Stimulated activated naive B cell treated with anti-CD40 and anti-IgM and Interleukin-4, amounts not matched to agents 10 μg/mL and 1 μg/mL and 100 μg/mL, for 72 hours (primary cell): ENCODE results near the gene PTPN7.
"Not testable (repeated sequence)": the region's sequence is repeated elsewhere in the genome, so short reads cannot be mapped to it uniquely, and the experiment has no call there.

Experiments used
- ATAC-seq, 2 donors: fragments of 150-1000 bp; cut with Tn5 transposase; replicated peaks; 2 replicates each; pipeline ENCODE4 v1.10.0; 2021; ENCODE audit warnings: moderate library complexity in 1 of 2
- DNase-seq: peaks from one replicate; pipeline ENCODE4 v3.0.0; 2021
- H3K27ac Mint-ChIP-seq: one replicate; pipeline ENCODE4 v1.8.0; 2022; ENCODE audit warnings: mild to moderate bottlenecking, mixed read lengths
- H3K27me3 Mint-ChIP-seq, 2 donors: one replicate each; pipeline ENCODE4 v1.8.0; 2022; ENCODE audit warnings: mixed read lengths in 2 of 2
- H3K36me3 Mint-ChIP-seq, 2 donors: one replicate each; pipeline ENCODE4 v1.8.0; 2022; ENCODE audit warnings: mixed read lengths in 2 of 2, mild to moderate bottlenecking in 1 of 2
- H3K4me1 Mint-ChIP-seq, 2 donors: one replicate each; pipeline ENCODE4 v1.8.0; 2022; ENCODE audit warnings: mixed read lengths in 2 of 2, mild to moderate bottlenecking in 1 of 2
- H3K4me3 Mint-ChIP-seq, 2 donors: one replicate each; pipeline ENCODE4 v1.8.0; 2022; ENCODE audit warnings: mild to moderate bottlenecking in 2 of 2, mixed read lengths in 2 of 2, moderate library complexity in 1 of 2
- H3K9me3 Mint-ChIP-seq, 2 donors: one replicate each; pipeline ENCODE4 v1.8.0; 2022; ENCODE audit warnings: mixed read lengths in 2 of 2, mild to moderate bottlenecking in 1 of 2

The PTPN7 gene

DNA sequence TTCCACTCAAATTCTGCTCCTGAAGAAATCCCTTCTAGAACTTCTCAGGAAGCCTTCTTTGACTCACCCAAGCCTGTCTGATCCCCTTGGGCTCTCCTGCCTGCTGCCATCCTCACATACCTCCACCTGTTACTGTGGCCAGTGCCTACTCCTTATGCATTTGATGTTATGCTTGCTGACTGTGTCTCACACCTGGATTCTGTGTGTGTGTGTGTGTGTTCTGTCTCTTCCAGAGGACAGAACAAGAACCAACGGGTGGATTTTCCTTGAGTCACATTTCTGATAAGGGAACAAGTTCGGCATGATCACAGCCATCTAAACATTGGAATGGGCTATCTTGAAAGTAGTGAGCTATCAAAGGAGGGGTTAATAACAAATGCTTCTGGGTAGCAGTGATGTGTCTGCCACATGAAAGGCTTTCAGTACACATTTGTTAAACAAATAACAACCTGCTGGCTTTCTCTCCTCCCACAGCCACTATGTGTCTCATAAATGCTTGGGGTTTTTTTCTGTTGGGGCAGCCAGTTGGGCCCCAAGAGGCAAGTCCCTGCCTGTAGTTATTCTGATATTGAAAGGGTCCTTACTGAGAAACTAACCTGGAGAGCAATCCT is 46.6 kb downstream of the PTPN7 start:
- no peaks in the 10 kb centered on the region for H3K9me3 Mint-ChIP-seq
- DNase-seq (no peak), ATAC-seq (no peak)
- no peak overlapping the region for H3K4me3 Mint-ChIP-seq
- peaks cover 0 to 6% of the 10 kb centered on the region in 2 donors for H3K27me3 Mint-ChIP-seq
- H3K4me1 Mint-ChIP-seq, result no peaks in the 10 kb centered on the region
- no peak overlapping the region for H3K27ac Mint-ChIP-seq
- no peaks in the 10 kb centered on the region for H3K36me3 Mint-ChIP-seq

- Mint-ChIP-seq H3K36me3 (no peaks in the 10 kb centered on the region), H3K9me3 (no peaks in the 10 kb centered on the region), H3K4me3 (no peak overlapping the region), H3K4me1 (no peaks in the 10 kb centered on the region), H3K27me3 (peaks cover 0 to 6% of the 10 kb centered on the region in 2 donors), H3K27ac (no peak overlapping the region)
- ATAC-seq (no peak), DNase-seq (no peak)
These were observed 47.3 kb downstream of the PTPN7 start for GRCh38 chr1:202112859-202113689.

DNA sequence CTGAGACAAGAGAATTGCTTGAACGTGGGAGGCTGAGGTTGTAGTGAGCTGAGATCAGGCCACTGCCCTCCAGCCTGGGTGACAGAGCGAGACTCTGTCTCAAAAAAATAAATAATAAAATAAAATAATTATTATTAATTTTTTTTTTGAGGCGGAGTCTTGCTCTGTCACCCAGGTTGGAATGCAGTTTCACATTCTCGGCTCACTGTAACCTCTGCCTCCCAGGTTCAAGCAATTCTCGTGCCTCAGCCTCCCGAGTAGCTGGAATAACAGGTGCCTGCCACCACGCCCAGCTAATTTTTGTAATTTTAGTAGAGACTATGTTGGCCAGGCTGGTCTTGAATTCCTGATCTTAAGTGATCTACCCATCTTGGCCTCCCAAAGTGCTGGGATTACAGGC is 48.8 kb downstream of the PTPN7 start:
- not testable (repeated sequence) for H3K9me3 Mint-ChIP-seq, ATAC-seq, H3K27ac Mint-ChIP-seq, H3K4me1 Mint-ChIP-seq, DNase-seq, H3K27me3 Mint-ChIP-seq, H3K4me3 Mint-ChIP-seq, H3K36me3 Mint-ChIP-seq

- Mint-ChIP-seq H3K9me3 (no peaks in the 10 kb centered on the region), H3K27me3 (peaks cover 0 to 6% of the 10 kb centered on the region in 2 donors), H3K27ac (no peak overlapping the region), H3K36me3 (no peaks in the 10 kb centered on the region), H3K4me3 (no peak overlapping the region), H3K4me1 (no peaks in the 10 kb centered on the region)
- DNase-seq (no peak), ATAC-seq (no peak)
These were observed 49.4 kb downstream of the PTPN7 start for GRCh38 chr1:202110977-202111376.

DNA sequence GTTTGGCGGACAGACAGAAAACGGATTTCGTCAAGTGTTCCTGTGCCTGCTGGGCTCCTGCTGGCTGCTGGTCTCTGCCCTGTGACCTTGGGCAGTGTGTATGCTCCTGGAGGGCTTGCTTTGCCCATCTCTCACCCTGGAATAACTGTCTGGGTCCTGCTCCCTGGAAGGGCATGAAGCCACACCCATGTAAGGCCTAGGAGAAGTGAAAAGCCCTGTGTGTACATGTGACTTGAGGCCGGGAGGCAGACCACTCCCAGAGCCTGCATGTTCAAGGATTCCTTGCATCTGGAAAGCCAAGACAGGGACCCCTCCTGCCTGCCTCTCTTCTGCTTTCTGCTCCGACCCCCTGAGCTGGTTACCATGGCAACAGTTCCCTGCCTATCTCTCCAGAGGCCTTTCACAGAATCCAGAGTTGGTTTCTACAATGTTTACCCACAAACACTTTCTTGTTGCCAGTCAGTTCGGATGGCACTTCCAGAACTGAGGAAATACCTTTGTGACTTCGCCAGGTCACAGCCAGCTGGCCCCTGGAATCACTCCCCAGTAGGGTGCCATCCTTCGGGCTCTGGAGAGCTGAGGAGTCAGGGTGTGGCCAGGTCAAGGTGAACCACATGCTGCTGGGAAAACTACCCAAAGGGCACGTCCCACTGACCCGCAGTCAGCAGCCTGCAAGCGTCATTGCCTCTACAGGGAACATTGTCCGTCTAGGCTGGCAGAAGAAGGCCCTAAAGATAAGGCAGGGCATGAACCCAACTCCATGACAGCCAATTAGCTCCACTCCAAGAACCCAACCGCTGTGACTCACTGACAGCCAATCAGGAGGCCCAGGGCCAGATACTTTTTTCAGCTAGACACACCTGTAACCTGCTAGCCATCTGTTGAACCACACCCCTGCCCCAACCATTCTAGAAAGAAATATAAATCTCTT is 52.3 kb downstream of the PTPN7 start:
- Mint-ChIP-seq H3K9me3 (no peaks in the 10 kb centered on the region), H3K4me3 (no peak overlapping the region), H3K27me3 (peaks cover 0 to 3% of the 10 kb centered on the region in 2 donors), H3K4me1 (no peaks in the 10 kb centered on the region), H3K36me3 (no peaks in the 10 kb centered on the region), H3K27ac (no peak overlapping the region)
- DNase-seq, result no peak
- ATAC-seq, result no peak

DNA sequence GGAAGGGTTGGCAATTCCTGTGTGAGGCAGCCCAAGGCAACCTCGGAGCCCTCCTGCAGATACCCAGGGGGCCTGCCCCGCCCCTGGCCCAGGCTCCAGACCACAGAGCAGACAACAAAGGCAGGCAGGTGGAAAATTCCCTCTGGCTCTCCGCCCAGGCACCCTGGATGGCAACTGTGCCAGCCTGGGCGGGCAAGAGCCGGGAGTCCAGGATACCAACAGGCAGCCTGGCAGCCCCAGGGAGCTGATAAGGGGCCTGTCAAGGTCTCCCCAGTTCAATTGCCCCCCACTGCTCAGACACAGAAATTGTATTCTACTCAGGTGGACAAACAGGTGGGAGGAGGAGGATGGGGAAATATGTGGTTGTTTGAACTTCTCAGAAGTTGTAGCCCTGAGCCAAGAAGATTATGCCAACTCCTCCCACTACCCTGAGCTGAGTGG is 53.1 kb downstream of the PTPN7 start:
- Mint-ChIP-seq H3K27ac (no peak overlapping the region), H3K36me3 (no peaks in the 10 kb centered on the region), H3K9me3 (no peaks in the 10 kb centered on the region), H3K27me3 (peaks cover 0 to 3% of the 10 kb centered on the region in 2 donors), H3K4me3 (no peak overlapping the region), H3K4me1 (no peaks in the 10 kb centered on the region)
- no peak for ATAC-seq
- no peak for DNase-seq

- no peak for ATAC-seq
- DNase-seq, result no peak
- Mint-ChIP-seq H3K4me1 (no peaks in the 10 kb centered on the region), H3K36me3 (no peaks in the 10 kb centered on the region), H3K9me3 (no peaks in the 10 kb centered on the region), H3K4me3 (no peak overlapping the region), H3K27ac (no peak overlapping the region), H3K27me3 (peaks cover 0 to 4% of the 10 kb centered on the region in 2 donors)
These were observed 53.8 kb downstream of the PTPN7 start for GRCh38 chr1:202106340-202107254.

- no peaks in the 10 kb centered on the region for H3K9me3 Mint-ChIP-seq
- no peak overlapping the region for H3K27ac Mint-ChIP-seq
- no peaks in the 10 kb centered on the region for H3K36me3 Mint-ChIP-seq
- ATAC-seq, result no peak
- DNase-seq, result no peak
- no peaks in the 10 kb centered on the region for H3K4me1 Mint-ChIP-seq
- peaks cover 0 to 9% of the 10 kb centered on the region in 2 donors for H3K27me3 Mint-ChIP-seq
- no peak overlapping the region for H3K4me3 Mint-ChIP-seq
These were observed 54.6 kb downstream of the PTPN7 start for GRCh38 chr1:202105571-202106339.

GRCh38 chr1:202104073-202104472 is 56.3 kb downstream of the PTPN7 start:
- Mint-ChIP-seq H3K27ac (no peak overlapping the region), H3K4me3 (no peak overlapping the region), H3K36me3 (no peaks in the 10 kb centered on the region), H3K4me1 (no peaks in the 10 kb centered on the region), H3K27me3 (peaks cover 0 to 9% of the 10 kb centered on the region in 2 donors), H3K9me3 (no peaks in the 10 kb centered on the region)
- ATAC-seq (no peak), DNase-seq (no peak)

DNA sequence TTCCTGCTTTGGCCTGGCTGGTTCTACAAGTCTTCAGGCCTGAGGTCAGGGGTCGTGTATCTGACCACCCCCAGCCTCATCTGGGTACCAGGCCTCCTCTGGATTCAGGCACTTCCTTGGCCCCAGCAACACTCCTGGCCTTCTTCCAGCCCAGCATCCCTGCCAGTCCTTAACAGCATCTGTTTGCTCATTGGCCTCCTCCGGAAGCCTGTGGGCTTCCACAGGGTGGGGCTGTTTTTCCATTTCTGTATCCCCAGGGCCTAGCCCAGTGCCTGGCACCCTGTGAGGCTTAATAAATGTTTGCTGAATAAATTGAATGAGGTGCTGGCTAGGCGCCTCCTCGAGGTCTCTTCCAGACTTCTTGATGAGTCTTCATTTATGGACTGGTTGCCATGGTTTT is 59.2 kb downstream of the PTPN7 start:
- H3K27me3 Mint-ChIP-seq, result peaks cover 0 to 9% of the 10 kb centered on the region in 2 donors
- H3K36me3 Mint-ChIP-seq, result no peaks in the 10 kb centered on the region
- H3K4me1 Mint-ChIP-seq, result no peaks in the 10 kb centered on the region
- no peak overlapping the region for H3K27ac Mint-ChIP-seq
- H3K4me3 Mint-ChIP-seq, result no peak overlapping the region
- DNase-seq (no peak), ATAC-seq (no peak)
- H3K9me3 Mint-ChIP-seq, result no peaks in the 10 kb centered on the region
